HG03095 (cell line): ENCODE measurements around the gene FAM163B.

Source experiments
- ATAC-seq: cut with Tn5 transposase; IDR thresholded peaks from one replicate; pipeline ENCODE4 v1.9.1; 2021; ENCODE audit warnings: moderate library complexity; ENCODE audit not compliant: unreplicated experiment

FAM163B gene

DNA sequence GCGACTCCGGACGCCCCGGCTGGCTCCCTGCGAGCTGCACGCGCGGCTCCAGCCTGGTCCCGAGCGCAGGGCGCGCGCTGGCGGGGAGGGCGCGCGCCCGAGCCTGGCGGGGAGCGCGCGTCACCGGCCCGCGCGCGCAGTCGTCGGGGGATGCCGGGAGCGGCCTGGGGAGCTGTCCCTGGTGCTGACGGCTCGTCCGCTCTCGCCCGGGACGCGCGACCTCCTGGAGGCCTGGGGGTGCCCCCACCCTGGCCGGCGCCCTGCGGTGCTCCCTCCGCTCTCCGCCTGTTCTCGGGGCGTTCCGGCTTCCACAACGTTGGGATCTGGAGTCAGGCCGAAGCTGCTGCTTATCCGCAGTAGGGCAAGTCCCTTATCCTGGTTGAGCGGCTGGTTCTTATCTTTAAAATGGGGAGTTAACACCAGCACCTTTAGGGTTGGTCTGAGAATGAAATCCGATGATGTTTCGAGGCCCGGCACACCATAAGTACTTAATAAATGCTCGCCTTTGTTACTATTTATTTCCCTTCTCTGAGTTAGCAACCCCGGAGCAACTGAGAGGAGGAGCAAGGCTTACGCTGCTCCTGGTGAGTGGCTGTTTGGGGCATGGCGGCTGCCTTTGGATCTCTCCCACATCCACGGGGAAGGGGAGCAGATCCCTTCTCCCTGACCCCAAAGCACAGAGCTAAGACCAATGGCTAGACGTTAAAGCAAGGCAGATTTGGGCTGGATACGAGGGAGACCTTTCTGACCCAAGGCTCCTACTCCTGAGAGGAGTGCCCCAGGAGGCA, at the start of gene FAM163B:
FAM163B (minus strand) TSS at position 79 of the 788 bp plus-strand sequence. CDS start 29,166 bp downstream, outside the sequence.
- ATAC-seq, result no peak

DNA sequence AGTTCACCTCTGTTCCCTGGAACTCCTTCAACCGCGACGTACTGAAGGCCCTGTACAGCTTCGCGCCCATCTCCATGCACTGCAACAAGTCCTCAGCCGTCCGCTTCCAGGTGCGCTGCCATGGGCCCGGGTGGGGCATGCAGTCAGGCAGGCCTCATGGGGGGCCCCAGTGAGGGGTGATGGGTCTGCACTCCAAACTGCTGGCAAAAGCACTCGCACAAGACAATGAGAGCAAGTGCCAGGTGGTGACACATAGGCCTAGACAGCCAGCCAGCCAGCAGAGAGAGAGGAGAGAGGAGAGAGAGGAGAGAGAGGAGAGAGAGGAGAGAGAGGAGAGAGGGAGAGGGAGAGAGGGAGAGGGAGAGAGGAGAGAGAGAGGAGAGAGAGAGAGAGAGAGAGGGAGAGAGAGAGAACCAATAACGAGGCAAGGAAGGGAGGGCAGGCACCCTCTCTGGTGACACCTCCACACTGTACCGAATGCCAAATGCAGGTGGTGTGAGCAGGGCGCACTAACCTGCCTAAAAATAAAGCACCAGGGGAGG, 48.0 kb upstream of the FAM163B start:
- no peak for ATAC-seq

DNA sequence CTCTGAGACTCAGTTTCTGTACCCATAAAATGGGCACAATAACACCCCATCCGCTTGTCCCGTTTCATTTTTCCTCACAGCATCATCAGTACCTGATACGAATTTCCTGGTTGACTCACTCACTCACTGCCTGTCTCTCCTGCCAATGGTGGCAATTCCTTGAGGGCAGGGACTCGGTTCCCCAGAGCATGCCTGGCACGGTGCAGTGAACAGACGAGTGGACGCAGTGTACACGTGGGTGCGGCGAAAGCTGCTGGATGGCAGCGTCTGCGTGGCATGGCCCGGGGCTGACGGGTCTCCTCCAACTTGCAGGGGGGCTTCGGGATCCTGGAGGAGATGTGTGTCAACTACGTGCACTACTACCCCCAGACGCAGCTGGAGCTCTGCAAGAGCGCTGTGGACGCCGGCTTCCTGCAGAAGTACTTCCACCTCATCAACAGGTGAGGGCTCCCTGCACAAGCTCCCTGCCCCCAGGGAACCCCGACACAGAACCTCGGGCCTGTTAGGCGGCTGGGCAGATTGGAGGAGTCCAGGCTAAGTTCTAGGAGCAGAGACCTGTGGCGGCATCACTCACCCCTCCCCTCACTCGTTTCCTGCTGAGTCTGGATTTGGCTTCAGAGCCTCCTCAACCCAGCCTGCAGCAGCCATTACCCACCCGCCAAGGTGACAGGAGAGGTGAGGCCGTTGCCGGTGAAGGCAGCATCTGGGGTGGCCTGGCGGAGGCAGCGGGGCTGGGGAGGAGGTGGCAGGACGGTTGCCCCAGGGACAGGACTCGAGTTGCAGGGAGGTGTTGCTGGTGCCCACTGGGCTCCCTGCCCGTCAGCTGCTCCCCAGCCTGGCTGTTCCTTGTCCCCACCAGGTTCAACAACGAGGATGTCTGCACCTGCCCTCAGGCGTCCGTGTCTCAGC, 47.3 kb upstream of the FAM163B start:
- ATAC-seq, result no peak

DNA sequence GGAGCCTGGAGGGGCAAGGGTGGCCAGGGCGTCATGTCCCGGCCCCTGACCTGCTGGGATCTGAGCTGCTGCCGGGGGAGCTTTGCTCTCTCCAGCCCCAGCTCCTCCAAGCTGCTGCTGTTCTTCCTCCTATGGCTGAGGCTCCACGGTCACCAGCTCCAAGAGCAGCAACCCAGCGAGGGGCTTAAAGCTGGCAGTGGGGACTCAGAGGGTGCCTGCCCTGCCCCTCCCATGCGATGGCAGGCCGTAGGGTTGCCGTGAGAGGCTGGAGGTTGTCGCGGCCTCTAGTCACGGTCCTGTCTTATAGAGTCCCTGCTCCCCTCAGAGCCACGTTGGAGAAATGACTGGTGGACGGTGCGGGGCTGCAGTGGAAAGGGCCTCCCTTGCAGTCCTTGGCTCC, 46.5 kb upstream of the FAM163B start:
- no peak for ATAC-seq

DNA sequence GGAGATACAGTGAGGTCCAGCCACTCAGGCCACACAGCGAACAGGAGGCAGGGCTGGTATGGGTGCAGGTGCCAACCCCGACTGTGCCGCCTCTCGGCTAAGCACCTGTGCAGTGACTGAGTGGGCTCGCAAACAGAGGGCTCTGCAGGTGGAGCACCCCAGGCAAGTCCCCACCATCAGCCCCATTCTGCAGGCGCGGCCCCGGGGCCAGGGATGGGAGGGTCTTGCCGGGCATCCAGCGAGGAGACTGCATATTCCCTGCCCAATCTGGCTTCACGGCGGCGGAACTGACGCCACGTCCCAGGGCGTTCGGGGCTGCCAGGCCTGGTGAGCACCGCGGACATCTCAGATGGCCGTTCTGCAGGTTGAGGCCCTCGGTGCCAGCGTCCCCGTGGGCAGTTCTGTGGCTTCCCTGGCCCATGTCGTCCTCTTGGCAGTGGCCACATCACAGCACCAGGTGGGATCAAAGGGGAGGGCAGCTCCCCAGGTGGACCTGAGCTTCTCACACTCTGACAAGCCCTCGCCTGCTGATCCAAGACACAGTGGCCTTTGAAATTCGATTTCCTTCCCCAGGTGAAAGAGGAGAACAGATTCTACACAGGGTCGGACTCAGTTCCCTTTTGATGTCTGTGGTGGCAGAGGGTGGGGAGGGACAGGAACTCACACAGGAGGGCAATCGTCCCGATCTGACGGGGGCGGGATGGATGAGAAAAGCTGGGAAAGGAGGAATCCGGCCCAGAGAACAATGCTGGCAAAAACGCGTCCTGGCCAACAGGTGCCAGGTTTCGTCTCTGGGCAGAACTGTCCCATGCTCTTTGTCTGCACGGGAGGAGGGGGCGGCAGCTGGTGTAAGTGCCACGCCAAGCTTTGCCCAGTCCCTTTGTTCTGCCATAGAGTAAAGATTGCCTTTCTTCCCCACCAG, 45.8 kb upstream of the FAM163B start:
- no peak for ATAC-seq

DNA sequence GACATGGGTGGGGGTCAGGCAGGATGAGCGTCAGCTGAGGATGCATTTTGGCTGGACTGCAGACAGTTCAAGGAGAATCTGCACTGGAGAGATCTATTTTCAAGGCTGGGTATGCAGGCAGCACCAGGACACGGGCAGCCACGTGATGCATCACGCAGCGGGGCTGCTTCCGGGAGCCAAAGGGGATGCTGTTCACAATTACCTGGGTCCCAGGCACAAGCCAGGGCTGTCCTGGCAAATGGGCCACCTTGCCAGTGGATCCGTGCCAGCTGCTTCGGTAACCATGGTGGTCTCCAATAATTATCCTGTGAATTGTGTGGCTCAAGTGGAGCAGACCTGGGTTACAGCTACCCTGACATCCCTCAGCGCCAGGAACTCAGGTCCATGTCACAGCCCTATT, 44.4 kb upstream of the FAM163B start:
- no peak for ATAC-seq

DNA sequence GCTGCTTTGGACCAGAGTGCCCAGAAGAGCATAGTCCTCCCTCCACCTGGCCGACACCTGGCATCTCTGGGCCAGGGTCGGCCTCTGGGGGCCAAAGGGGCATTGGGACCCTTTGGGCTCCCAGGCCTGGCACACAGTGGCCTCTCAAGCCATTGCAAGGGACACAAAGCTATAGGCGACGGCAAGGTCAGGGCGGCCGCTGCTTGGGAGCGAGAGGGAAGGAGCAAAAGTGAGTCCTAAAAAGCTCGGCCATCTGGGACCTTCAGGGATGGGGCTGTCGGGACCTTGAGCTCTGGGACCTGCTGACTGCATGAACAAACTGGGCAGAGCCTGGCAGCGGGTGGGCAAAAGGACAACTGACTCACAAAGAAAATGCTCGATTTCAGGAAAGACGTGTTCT, 40.8 kb upstream of the FAM163B start:
- no peak for ATAC-seq

DNA sequence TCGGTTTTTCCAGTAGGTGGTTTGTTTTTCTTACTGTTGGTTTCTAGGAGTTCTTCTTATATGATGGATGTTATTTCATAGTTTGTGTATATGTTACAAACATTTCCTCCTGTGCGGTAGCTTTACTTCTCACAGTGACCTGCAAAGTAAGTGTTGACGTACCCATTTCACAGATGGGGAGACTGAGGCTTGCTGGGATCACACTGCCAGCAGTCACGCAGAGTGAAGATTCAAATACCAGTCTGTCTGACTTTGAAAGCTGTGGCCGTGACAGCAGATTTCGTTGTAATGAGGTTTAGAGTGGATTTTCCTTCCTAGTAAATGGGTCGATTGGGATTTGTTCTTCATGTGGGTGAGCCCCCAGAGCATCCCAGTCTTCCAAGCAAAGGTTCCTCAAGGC, 40.0 kb upstream of the FAM163B start:
- ATAC-seq, result no peak

DNA sequence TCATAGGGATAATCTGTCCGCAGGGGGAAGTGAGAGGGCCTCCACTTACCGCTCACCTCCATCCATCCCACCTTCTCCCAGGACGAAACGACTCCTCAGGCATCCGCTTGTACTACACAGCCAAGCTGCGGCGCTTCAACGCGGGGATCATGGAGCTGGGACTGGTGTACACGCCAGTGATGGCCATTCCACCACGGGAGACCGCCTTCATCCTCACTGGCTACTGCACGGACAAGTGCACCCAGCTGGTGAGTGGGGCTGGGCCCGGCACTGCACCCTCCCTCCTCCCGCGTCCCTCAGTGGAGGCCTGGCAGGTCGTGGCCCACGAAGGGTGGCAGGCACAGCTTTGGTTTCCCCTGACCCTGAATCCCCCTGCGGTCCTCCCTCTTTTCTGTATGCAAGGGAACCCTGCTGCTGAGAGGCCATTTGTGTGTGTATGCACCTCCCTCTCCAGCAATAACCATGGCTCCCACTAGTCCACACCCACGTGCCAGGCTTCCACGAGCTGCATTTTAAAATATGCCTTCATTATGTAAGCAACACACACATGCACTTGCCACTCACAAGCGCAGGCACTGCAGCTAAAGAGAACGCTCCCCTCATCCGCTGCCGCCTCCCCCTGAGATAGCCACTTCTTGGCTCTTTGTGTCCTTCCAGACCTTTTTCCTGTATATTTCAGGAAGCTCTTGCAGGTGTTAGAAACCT, 38.7 kb upstream of the FAM163B start:
- no peak for ATAC-seq

DNA sequence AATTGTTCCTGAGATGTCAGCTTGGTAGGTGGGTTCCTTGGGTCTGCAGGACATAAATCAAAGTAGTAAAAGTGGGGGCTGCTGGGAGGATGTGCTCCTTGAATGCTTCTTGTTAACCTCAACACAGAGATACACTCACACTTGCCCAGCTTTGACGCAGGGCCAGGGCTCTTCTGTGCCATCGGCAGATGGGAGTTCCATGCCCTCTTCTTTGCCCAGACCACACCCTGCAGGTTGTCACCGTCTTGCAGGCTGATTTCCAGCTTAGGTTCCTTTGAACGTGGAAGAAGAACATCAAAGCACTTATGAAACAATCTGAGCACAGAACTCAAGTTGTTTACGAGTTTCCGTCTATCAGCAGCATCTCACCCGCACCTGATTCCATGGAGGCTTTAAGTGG, 38.0 kb upstream of the FAM163B start:
- ATAC-seq, result no peak

DNA sequence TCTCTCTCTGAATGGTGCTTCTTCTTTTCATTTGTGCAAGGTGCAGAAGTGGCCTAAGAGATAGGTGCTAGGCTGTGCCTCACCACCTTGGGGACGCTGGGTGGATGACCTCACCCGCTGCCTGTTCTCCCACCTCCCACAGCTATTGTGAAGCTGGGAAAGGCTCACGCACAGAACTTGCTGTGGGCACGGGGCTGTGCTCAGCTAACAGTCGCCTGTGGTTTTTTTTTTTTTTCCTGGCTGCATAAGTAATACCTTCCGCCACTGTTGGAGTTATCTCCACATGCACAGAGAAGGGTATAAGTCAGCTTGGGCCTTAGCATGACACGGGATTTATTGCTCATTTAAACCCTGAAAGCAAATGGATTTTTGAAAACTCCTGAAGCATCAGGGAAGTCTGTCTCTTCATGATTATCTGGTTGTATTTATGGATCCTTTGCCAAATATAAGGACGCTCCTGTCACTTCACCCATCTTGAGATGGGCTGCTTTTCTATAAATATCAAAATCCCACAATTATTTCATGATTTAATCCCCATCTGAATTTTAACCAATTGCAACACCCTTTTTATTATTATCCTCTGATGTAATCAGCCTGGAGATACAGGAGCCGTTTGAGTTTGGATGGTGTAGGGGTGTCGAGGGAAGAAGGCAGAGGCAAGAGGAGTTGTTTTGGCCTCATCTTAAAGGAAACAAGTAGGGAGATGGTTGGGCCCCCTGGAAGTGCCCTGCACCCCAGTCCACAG, 36.0 kb upstream of the FAM163B start:
- ATAC-seq, result no peak

DNA sequence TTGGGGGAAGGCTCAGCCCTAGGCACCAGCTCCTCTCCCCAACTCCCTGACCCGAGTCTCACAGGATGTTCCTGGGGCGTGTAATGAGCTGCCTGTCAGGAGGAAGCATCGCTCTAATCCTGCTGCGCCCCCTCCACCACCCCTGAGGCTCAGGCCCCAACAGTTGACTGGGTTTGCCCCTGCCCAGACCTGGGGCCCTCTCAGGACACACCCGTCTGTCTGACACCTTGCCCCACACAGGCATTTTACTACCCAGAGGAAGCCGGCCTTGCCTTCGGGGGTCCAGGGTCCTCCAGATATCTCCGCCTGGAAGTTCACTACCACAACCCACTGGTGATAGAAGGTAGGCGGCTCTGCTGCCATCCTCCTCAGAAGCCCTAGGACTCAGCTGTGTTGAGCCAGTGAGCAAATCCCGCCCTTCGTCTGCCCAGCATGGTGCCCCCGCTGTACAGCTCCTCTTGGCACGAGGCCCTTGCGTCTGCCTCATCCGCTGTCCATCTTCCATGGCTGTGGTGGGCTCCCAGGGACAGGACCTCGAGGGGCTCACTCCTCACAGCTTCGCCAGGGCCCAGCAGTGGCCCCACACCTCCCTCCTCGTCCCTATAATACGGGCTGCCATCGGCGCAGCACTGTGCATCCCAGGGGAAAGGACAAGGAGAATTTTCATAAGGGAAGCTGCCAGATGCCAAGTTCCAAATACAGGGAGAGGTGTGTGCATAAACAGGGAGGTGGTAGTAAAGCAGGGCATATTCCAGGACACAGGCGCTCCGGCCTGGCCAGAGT, 35.0 kb upstream of the FAM163B start:
- no peak for ATAC-seq

DNA sequence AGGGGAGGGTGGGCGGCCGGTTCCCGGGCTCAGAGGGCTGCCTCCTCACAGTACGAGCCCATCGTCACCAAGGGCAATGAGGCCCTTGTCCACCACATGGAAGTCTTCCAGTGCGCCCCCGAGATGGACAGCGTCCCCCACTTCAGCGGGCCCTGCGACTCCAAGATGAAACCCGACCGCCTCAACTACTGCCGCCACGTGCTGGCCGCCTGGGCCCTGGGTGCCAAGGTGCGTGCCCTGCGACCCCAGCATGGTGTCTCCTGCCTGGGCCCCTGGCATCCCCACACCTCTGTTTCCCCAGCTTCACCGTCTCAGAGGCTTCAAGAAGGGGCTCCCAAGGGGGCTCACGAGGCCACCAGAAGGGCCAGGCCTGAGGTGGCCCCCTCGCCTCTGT, 34.2 kb upstream of the FAM163B start:
- no peak for ATAC-seq

DNA sequence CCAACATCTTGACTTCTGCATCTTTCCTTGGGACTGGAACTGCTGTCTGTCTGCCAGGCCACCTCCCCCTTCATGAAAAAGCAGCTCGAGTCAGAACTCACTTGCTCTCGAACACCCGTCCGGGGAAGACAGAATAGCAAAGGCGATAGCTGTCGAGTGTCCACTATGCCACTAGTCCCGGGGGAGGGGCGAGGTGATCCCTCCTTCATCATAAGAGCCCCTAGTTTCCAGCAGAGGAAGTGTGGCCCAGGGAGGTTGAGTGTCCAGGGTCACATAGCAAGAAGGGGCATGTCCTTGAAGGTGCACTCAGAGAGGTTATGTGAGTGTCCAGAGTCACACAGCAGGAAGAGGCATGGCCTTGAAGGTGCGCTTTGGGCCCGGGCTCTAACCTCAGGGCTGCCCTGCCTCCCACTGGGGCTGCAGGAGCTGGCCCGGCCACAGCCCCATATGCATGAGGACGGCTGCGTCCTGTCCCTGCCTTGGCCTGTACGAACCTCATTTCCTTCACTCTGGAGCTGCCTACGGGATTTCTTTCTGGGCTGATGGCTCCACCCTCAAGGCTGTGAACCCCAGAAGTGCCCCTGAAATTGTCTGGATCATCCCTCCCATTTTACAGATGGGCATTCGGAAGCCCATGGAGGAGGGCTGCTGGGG, 33.6 kb upstream of the FAM163B start:
- no peak for ATAC-seq

DNA sequence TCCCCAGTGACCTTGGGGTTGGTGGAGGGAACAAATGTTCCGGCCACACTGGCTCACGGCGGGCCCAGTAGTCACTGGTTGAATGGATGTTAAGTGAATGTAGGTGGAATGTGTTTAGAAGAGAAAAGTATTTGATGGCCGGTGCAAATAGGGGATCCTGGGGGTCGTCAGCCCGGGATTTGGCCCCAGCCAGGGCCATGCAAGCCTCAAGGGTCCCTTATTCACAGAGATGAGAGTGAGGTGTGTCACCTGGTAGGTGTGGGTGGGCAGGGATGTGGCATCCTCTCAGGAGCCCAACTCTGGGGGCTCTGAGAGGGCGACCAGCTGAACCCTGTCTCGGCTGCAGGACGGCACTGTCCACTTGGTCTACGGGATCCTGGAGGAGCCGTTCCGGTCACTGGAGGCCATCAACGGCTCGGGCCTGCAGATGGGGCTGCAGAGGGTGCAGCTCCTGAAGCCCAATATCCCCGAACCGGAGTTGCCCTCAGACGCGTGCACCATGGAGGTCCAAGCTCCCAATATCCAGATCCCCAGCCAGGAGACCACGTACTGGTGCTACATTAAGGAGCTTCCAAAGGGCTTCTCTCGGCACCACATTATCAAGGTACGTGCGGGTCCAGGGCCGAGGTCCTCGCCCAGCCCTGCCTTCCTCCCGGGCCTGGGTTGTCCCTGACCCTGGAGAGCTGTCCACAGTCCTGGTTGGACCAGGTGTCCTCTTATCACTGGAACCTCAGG, 32.8 kb upstream of the FAM163B start:
- no peak for ATAC-seq

DNA sequence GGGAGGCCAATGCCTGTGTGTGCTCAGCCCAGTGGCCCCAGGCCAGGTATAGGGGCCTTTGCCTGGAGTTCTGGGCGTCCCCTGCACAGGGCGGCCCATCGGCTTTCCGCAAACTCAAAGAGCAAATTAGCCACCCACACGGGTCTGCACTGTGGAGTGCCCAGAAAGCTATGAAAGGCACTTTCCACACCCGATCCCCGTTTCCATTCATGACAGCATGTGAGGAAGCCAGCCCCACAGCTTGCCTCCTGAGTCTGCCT, 32.1 kb upstream of the FAM163B start:
- no peak for ATAC-seq

DNA sequence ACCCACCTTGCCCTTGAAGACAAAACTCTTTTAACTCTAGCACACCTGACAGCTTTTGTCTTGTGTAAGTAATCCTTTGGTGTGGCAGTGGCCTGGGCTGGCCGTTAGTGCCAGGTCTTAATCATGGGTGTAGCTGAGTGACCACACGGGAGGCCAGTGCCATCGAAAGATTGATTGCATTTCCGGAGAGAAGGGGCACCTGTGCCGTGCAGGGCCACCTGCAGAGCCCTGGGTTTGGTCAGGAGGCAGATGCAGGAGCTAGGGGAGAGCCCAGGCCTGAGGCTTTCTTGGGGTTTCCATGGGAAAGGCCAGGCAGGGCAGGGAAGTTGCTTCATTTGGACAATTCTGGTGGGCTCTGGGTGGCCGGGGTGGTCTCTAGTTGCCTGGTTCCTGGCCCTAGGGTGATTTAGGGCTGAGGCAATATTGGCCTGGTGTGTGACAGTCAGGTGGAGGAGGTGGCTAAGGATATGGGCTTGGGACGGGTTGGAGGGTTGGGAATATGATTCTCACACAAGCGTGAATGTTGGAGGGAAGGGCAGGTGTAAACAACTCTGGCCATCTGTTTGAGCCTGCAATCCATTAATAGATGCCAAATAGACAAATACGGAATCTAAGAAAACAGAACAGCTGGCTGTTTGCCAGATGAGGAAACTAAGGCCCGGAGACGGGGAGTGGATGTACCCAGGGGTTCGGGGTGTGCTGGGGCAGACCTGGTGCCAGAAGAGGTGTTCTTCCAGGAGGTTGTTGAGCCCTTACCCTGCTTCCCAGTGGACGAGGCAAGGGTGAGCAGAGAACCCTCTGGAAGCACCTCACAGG, 31.6 kb upstream of the FAM163B start:
- ATAC-seq, result no peak
